GM23248 (cell line): Measurements from ENCODE around the gene TMEM151B.

ENCODE experiments used
- EZH2 ChIP-seq: fragments of 200-600 bp; sonication (generic); IDR thresholded peaks from 2 replicates; pipeline ENCODE4 v1.6.1; 2018; ENCODE audit warnings: antibody characterized with exemption, mild to moderate bottlenecking; ENCODE audit not compliant: insufficient read depth, poor library complexity, severe bottlenecking
- EZH2phosphoT487 ChIP-seq: fragments of 200-600 bp; sonication (generic); IDR thresholded peaks from 2 replicates; pipeline ENCODE4 v1.6.1; 2018; ENCODE audit warnings: antibody characterized with exemption, moderate library complexity, mild to moderate bottlenecking, low read depth; ENCODE audit not compliant: insufficient read depth

DNA sequence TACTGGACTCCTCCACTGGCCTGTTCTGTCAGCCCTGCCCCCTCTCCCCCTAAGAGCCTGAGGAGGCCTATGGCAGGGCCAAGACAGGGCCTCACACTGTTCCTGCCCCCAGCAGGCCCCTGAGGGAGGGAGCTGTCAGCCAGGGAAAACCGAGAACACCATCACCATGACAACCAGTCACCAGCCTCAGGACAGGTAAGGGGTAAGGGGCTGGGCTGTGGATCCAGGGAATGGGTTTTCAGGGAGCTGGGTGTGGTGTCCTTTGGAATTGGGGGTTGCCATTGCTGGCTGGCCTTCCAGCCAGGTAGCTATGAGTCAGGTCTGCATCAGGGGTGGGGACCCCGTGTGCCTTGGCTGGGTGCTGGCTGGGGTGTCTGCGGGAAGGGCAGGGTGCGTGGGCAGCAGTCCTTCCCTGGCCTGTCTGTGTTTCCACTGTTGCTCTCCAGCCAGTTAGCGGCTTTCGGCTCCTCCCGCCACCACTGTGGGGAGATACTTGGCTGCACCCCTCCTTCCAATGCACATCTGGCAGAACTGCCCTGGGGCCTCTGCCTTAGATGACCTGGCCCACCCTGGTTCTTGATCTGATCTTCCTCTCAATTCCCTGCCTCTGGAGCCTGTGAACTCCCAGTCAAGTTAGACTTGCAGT, 43.0 kb upstream of the TMEM151B start:
- no peak for TF ChIP-seq EZH2
- TF ChIP-seq EZH2phosphoT487: no peak
